ENCODE data around the gene TRIM17.

Gene TRIM17

DNA sequence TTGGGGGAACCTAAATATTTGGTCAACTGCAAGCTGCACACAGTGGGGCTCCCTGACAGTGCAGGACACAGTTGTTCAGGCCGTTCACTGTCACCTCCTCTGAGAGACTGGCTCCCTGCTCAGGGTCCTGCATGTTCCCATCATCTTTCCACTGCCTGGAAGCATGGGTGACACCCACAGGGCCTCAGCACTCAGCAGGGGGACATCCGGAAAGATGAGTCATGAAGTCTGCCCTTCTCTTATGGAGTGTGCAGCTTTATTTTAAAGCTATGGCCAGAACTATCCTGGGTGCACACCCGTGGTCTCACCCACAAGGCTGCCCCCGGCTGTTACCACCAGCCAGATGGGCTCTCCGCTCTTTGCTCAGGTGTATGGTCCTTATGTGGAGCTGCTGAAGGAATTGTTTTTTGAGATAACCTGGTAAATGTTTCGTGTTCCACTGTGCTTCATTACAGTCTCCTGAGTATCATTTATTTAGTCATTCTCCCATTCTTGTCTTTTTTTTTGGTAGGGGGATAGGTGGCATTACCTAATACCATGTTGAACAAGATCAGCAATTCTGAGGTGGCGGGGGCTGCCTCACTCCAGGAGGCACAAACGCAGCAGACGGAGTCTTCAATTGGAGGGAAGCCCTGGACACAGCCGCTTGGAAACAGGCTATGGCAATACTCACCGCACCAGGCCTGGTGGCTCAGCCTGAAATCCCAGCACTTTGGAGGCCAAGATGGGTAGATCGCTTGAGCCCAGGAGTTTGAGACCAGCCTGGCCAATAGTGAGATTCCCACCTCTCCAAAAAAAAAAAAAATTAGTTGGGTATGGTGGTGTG is 24.3 kb downstream of the TRIM17 start:
- H3K27me3 ChIP-seq (ENCODE audit: insufficient read depth, low read length): no peaks in the 10 kb centered on the region
- TF ChIP-seq EZH2 (IDR thresholded peaks at IDR 0.05; ENCODE audit: borderline replicate concordance, low read length): no peak
- TF ChIP-seq, protein P1, sequence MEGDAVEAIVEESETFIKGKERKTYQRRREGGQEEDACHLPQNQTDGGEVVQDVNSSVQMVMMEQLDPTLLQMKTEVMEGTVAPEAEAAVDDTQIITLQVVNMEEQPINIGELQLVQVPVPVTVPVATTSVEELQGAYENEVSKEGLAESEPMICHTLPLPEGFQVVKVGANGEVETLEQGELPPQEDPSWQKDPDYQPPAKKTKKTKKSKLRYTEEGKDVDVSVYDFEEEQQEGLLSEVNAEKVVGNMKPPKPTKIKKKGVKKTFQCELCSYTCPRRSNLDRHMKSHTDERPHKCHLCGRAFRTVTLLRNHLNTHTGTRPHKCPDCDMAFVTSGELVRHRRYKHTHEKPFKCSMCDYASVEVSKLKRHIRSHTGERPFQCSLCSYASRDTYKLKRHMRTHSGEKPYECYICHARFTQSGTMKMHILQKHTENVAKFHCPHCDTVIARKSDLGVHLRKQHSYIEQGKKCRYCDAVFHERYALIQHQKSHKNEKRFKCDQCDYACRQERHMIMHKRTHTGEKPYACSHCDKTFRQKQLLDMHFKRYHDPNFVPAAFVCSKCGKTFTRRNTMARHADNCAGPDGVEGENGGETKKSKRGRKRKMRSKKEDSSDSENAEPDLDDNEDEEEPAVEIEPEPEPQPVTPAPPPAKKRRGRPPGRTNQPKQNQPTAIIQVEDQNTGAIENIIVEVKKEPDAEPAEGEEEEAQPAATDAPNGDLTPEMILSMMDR (IDR thresholded peaks at IDR 0.05; ENCODE audit: low read length): no peak
- no peak overlapping the region for H3K9ac ChIP-seq (ENCODE audit: low read length)
- H3K9me3 ChIP-seq (ENCODE audit: low read length): no peaks in the 10 kb centered on the region
- no peaks in the 10 kb centered on the region for H3F3A ChIP-seq (ENCODE audit: insufficient read depth, low read length)
- H3K36me3 ChIP-seq (ENCODE audit: insufficient read depth, low read length): peaks cover 32% of the 10 kb centered on the region
- no peak overlapping the region for H3K4me2 ChIP-seq (ENCODE audit: low read length)
- no peaks in the 10 kb centered on the region for H4K20me1 ChIP-seq (ENCODE audit: insufficient read depth, low read length)
- H3K4me3 ChIP-seq (ENCODE audit: low read depth, low read length, poor library complexity, severe bottlenecking): no peak overlapping the region
- H3K27ac ChIP-seq (ENCODE audit: low read depth, low read length, poor library complexity, severe bottlenecking): no peak overlapping the region
- no peaks in the 10 kb centered on the region for H3K4me1 ChIP-seq (ENCODE audit: insufficient read depth, low read length, severe bottlenecking)
- H3K79me2 ChIP-seq (ENCODE audit: insufficient read depth, low read length): no peaks in the 10 kb centered on the region
- no peak overlapping the region for H2AFZ ChIP-seq (ENCODE audit: low read length)
- H3K9me2 ChIP-seq (ENCODE audit: low read depth, low read length): no peaks in the 10 kb centered on the region

DNA sequence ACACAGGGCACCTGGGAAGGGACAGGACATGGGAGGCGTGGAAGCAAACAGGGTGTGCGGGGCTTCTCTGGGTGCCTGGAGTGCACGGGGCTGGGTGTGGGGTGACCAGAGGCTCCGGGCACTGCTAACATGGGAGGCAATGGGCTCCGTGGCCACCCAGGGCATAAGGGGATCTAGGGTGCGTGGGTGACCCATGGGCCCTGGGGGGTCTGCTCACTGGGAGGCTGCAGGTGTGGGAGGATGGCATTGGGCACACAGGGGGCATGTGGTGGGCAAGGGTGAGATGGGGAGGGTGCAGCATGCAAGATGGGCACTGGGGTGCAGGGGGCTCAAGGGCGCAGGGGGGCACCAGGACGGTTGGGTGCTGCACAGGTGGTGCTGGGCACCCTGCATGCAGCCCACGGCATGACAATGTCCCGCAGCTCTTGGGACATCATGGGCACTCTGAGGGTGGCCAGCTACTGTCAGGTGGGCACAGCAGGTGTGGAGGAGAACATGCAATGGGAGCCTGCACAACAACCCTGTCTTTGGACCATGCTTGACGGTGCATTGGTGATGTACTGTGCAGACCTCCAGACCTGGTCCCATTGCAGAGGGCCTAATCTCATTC is 25.1 kb downstream of the TRIM17 start:
- Histone ChIP-seq H3K27me3 (ENCODE audit: insufficient read depth, low read length) (no peaks in the 10 kb centered on the region), H3K4me3 (ENCODE audit: low read depth, low read length, poor library complexity, severe bottlenecking) (no peak overlapping the region), H3F3A (ENCODE audit: insufficient read depth, low read length) (no peaks in the 10 kb centered on the region), H3K36me3 (ENCODE audit: insufficient read depth, low read length) (peaks cover 23% of the 10 kb centered on the region), H3K9me2 (ENCODE audit: low read depth, low read length) (no peaks in the 10 kb centered on the region), H3K27ac (ENCODE audit: low read depth, low read length, poor library complexity, severe bottlenecking) (no peak overlapping the region), H2AFZ (ENCODE audit: low read length) (no peak overlapping the region), H3K4me1 (ENCODE audit: insufficient read depth, low read length, severe bottlenecking) (no peaks in the 10 kb centered on the region), H3K79me2 (ENCODE audit: insufficient read depth, low read length) (no peaks in the 10 kb centered on the region), H3K9ac (ENCODE audit: low read length) (no peak overlapping the region), H4K20me1 (ENCODE audit: insufficient read depth, low read length) (no peaks in the 10 kb centered on the region), H3K4me2 (ENCODE audit: low read length) (no peak overlapping the region), H3K9me3 (ENCODE audit: low read length) (no peaks in the 10 kb centered on the region)
- TF ChIP-seq, protein P1 (IDR thresholded peaks at IDR 0.05; ENCODE audit: low read length): no peak
- no peak for TF ChIP-seq EZH2 (IDR thresholded peaks at IDR 0.05; ENCODE audit: borderline replicate concordance, low read length)

DNA sequence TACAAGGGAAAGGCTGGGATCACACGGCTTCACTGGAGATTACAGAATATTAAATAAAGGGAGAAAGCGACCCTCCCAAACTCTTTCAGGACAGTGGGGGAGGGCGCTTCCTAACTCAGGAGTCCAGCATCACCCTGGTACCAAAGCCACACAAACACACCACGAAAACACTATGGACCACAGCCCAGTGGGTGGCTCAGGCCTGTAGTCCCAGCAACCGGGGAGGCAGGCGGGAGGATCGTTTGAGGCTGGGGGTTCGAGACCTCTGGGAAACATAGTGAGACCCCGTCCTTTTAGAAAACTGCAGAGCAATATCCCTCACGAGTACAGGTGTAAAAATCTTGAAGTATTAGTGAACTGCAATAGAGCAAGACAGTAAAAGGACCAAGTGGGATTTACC is 26.0 kb downstream of the TRIM17 start:
- Histone ChIP-seq H3K27ac (ENCODE audit: low read depth, low read length, poor library complexity, severe bottlenecking) (no peak overlapping the region), H3K27me3 (ENCODE audit: insufficient read depth, low read length) (no peaks in the 10 kb centered on the region), H3K9ac (ENCODE audit: low read length) (no peak overlapping the region), H3K9me3 (ENCODE audit: low read length) (no peaks in the 10 kb centered on the region), H3K36me3 (ENCODE audit: insufficient read depth, low read length) (peaks cover 15% of the 10 kb centered on the region), H3K4me2 (ENCODE audit: low read length) (no peak overlapping the region), H3K4me3 (ENCODE audit: low read depth, low read length, poor library complexity, severe bottlenecking) (no peak overlapping the region), H2AFZ (ENCODE audit: low read length) (no peak overlapping the region), H4K20me1 (ENCODE audit: insufficient read depth, low read length) (no peaks in the 10 kb centered on the region), H3F3A (ENCODE audit: insufficient read depth, low read length) (no peaks in the 10 kb centered on the region), H3K79me2 (ENCODE audit: insufficient read depth, low read length) (no peaks in the 10 kb centered on the region), H3K9me2 (ENCODE audit: low read depth, low read length) (no peaks in the 10 kb centered on the region), H3K4me1 (ENCODE audit: insufficient read depth, low read length, severe bottlenecking) (no peaks in the 10 kb centered on the region)
- TF ChIP-seq EZH2 (IDR thresholded peaks at IDR 0.05; ENCODE audit: borderline replicate concordance, low read length): no peak
- TF ChIP-seq, protein P1 (IDR thresholded peaks at IDR 0.05; ENCODE audit: low read length): no peak
